Measurements from ENCODE around the gene CSAD.

DNA sequence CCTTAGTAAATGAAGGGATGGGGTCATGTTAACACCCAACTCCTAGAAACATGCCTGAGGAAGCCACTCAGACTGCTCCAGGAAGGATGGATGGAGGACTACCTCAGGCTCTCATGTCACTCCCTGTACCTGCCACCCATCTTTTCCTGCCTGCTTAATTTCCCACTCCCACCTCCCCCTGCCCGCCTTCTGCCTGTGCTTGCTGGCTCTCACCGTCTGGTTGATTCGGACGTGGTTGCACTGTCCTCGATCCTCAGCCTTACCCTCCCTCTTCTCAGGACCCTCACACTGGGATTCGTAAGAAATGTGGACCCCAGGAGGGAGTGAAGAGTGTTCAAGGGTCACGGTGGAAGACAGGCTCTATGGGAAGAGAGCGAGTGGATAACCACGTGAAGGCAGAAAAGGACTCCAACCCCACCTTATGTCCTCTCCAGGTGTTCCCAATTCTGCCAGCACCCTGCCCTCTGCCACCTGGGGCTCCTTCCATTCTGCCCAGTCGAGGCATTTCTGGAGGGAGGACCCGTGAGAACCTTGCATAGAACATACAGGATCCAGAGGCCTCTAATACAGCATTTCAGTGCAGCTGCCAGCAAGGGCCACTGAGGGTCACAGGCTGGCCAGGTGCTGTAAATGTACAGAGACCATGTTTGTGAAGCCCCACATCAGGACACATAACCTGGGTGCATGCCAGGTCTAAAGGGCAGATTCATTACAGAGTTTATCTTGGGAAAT lies 13.4 kb upstream of the CSAD start:
- TF ChIP-seq, protein P1, sequence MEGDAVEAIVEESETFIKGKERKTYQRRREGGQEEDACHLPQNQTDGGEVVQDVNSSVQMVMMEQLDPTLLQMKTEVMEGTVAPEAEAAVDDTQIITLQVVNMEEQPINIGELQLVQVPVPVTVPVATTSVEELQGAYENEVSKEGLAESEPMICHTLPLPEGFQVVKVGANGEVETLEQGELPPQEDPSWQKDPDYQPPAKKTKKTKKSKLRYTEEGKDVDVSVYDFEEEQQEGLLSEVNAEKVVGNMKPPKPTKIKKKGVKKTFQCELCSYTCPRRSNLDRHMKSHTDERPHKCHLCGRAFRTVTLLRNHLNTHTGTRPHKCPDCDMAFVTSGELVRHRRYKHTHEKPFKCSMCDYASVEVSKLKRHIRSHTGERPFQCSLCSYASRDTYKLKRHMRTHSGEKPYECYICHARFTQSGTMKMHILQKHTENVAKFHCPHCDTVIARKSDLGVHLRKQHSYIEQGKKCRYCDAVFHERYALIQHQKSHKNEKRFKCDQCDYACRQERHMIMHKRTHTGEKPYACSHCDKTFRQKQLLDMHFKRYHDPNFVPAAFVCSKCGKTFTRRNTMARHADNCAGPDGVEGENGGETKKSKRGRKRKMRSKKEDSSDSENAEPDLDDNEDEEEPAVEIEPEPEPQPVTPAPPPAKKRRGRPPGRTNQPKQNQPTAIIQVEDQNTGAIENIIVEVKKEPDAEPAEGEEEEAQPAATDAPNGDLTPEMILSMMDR (IDR thresholded peaks at IDR 0.05) = no peak
- TF ChIP-seq POLR2AphosphoS5 (IDR thresholded peaks at IDR 0.05; ENCODE audit: insufficient read depth in 1 of 2, low read depth in 1 of 2) (no peak), POLR2A (IDR thresholded peaks at IDR 0.05) (no peak)
